Mesenchymal stem cell (in vitro differentiated cells and primary cell): ENCODE results near the gene SUPT20HL2.

Experiments used
- DNase-seq: peaks from one replicate; pipeline ENCODE4 v3.0.0-alpha.2; 2013
- H2AFZ ChIP-seq: one replicate; pipeline ENCODE4 v1.6.1; 2013; ENCODE audit warnings: low read depth, mild to moderate bottlenecking, control low read depth, inconsistent platforms, low read length, moderate library complexity
- H2AK5ac ChIP-seq: 2 replicates; pipeline ENCODE4 v1.6.1; 2013; ENCODE audit warnings: low read length, moderate library complexity, mild to moderate bottlenecking, inconsistent platforms; ENCODE audit not compliant: severe bottlenecking
- H2BK120ac ChIP-seq: one replicate; pipeline ENCODE4 v1.6.1; 2013; ENCODE audit warnings: low read depth, mild to moderate bottlenecking, inconsistent platforms, low read length, moderate library complexity
- H2BK12ac ChIP-seq, 2 experiments: one replicate each; pipeline ENCODE4 v1.6.1; 2013; ENCODE audit warnings: inconsistent platforms in 2 of 2, low read length in 2 of 2, mild to moderate bottlenecking in 2 of 2, moderate library complexity in 2 of 2, control low read depth in 1 of 2
- H2BK15ac ChIP-seq: one replicate; pipeline ENCODE4 v1.6.1; 2013; ENCODE audit warnings: mild to moderate bottlenecking, low read depth, inconsistent platforms; ENCODE audit not compliant: poor library complexity, severe bottlenecking
- H2BK5ac ChIP-seq: 2 replicates; pipeline ENCODE4 v1.6.1; 2013; ENCODE audit warnings: low read depth, mild to moderate bottlenecking, low read length, control low read depth, inconsistent platforms; ENCODE audit not compliant: poor library complexity, severe bottlenecking
- H3K14ac ChIP-seq, 2 experiments: one replicate each; pipeline ENCODE4 v1.6.1; 2013; ENCODE audit warnings: inconsistent platforms in 2 of 2, low read length in 2 of 2, control low read depth in 1 of 2, mild to moderate bottlenecking in 1 of 2, moderate library complexity in 1 of 2
- H3K18ac ChIP-seq, 2 experiments: one replicate each; pipeline ENCODE4 v1.6.1; 2013; ENCODE audit warnings: inconsistent platforms in 2 of 2, low read length in 2 of 2, control low read depth in 1 of 2, low read depth in 1 of 2, mild to moderate bottlenecking in 1 of 2
- H3K23ac ChIP-seq, 2 experiments: one replicate each; pipeline ENCODE4 v1.6.1; 2013; ENCODE audit warnings: inconsistent platforms in 2 of 2, low read length in 2 of 2, mild to moderate bottlenecking in 2 of 2, moderate library complexity in 2 of 2, control low read depth in 1 of 2
- H3K27ac ChIP-seq: 2 replicates; pipeline ENCODE4 v1.5.1; 2013; ENCODE audit warnings: mild to moderate bottlenecking, moderate library complexity, low read length, control low read depth, inconsistent platforms; ENCODE audit not compliant: poor library complexity, severe bottlenecking
- H3K27me3 ChIP-seq, 2 experiments: 2 replicates each; pipeline versions ENCODE4 v1.6.1 to v1.7.0; 2013; ENCODE audit warnings: low read length in 2 of 2, mild to moderate bottlenecking in 2 of 2, moderate library complexity in 2 of 2, control low read depth in 1 of 2, inconsistent platforms in 1 of 2; ENCODE audit not compliant: control insufficient read depth in 1 of 2, insufficient read depth in 1 of 2
- H3K36me3 ChIP-seq, 2 experiments: 2 replicates each; pipeline versions ENCODE4 v1.6.1 to v1.7.0; 2013; ENCODE audit warnings: low read length in 2 of 2, control low read depth in 1 of 2, inconsistent platforms in 1 of 2, low read depth in 1 of 2, mild to moderate bottlenecking in 1 of 2; ENCODE audit not compliant: insufficient read depth in 2 of 2, control insufficient read depth in 1 of 2
- H3K4ac ChIP-seq, 2 experiments: one replicate each; pipeline ENCODE4 v1.6.1; 2013; ENCODE audit warnings: inconsistent platforms in 2 of 2, low read length in 2 of 2, mild to moderate bottlenecking in 2 of 2, moderate library complexity in 2 of 2, control low read depth in 1 of 2, low read depth in 1 of 2
- H3K4me1 ChIP-seq: 2 replicates; pipeline ENCODE4 v1.6.1; 2013; ENCODE audit warnings: low read depth, low read length, control low read depth; ENCODE audit not compliant: control insufficient read depth, insufficient read depth
- H3K4me2 ChIP-seq: 2 replicates; pipeline ENCODE4 v1.6.1; 2013; ENCODE audit warnings: low read length, mild to moderate bottlenecking, inconsistent platforms; ENCODE audit not compliant: poor library complexity, severe bottlenecking
- H3K4me3 ChIP-seq, 2 experiments: 2 replicates each; pipeline versions ENCODE4 v1.5.1 to v1.7.0; 2013; ENCODE audit warnings: low read length in 2 of 2, mild to moderate bottlenecking in 2 of 2, control low read depth in 1 of 2, low read depth in 1 of 2; ENCODE audit not compliant: insufficient read depth in 1 of 2
- H3K79me1 ChIP-seq: replicated peaks from 2 replicates; pipeline ENCODE4 v1.6.1; 2013; ENCODE audit warnings: mild to moderate bottlenecking, control low read depth, low read length, inconsistent platforms; ENCODE audit not compliant: poor library complexity, severe bottlenecking
- H3K9ac ChIP-seq: 2 replicates; pipeline ENCODE4 v1.7.0; 2013; ENCODE audit warnings: mild to moderate bottlenecking, low read length, moderate library complexity
- H3K9me3 ChIP-seq: 2 replicates; pipeline ENCODE4 v1.7.0; 2013; ENCODE audit warnings: mild to moderate bottlenecking, low read length; ENCODE audit not compliant: control insufficient read depth
- H4K8ac ChIP-seq: one replicate; pipeline ENCODE4 v1.6.1; 2013; ENCODE audit warnings: inconsistent platforms, mild to moderate bottlenecking, low read length, moderate library complexity
- H4K91ac ChIP-seq: one replicate; pipeline ENCODE4 v1.6.1; 2013; ENCODE audit warnings: mild to moderate bottlenecking, low read length, inconsistent platforms
- WGBS: methylation state at CpG from one replicate; pipeline ENCODE4 v1.1.7; 2013; ENCODE audit warnings: mixed read lengths; 5-methylcytosine and 5-hydroxymethylcytosine counted together

The SUPT20HL2 gene

GRCh38 chrX:24306440-24306839, 7.4 kb downstream of the SUPT20HL2 start:
- Histone ChIP-seq H2BK5ac (no peak overlapping the region), H3K36me3 (no peaks in the 10 kb centered on the region), H3K27me3 (peaks cover 0 to 18% of the 10 kb centered on the region in 2 experiments), H2AK5ac (no peak overlapping the region), H3K23ac (no peak overlapping the region), H2BK120ac (no peak overlapping the region), H2BK12ac (no peak overlapping the region), H3K9me3 (no peaks in the 10 kb centered on the region), H3K4me3 (no peak overlapping the region), H3K4ac (no peak overlapping the region), H3K18ac (no peak overlapping the region), H3K4me1 (no peaks in the 10 kb centered on the region), H4K8ac (no peak overlapping the region), H3K79me1 (no peaks in the 10 kb centered on the region), H3K4me2 (no peak overlapping the region), H3K9ac (no peak overlapping the region), H4K91ac (no peak overlapping the region), H2AFZ (no peak overlapping the region), H3K27ac (no peak overlapping the region), H2BK15ac (no peak overlapping the region), H3K14ac (no peak overlapping the region)
- WGBS: 18% methylated on average over 3 of the region's 6 CpGs
- no peak for DNase-seq

GRCh38 chrX:24305905-24306304, 8.0 kb downstream of the SUPT20HL2 start:
- H3K23ac ChIP-seq: no peak overlapping the region

GRCh38 chrX:24301806-24302205, 12.1 kb downstream of the SUPT20HL2 start:
- Histone ChIP-seq H2BK12ac (no peak overlapping the region), H3K27ac (no peak overlapping the region), H3K18ac (no peak overlapping the region), H2BK120ac (no peak overlapping the region), H3K9me3 (no peaks in the 10 kb centered on the region), H3K23ac (no peak overlapping the region), H3K79me1 (no peaks in the 10 kb centered on the region), H2BK15ac (no peak overlapping the region), H3K36me3 (no peaks in the 10 kb centered on the region), H3K4me3 (no peak overlapping the region), H2BK5ac (no peak overlapping the region), H3K4ac (no peak overlapping the region), H3K4me2 (no peak overlapping the region), H3K14ac (no peak overlapping the region), H2AFZ (no peak overlapping the region), H3K4me1 (peaks cover 2% of the 10 kb centered on the region), H4K8ac (no peak overlapping the region), H4K91ac (no peak overlapping the region), H3K27me3 (peaks cover 0 to 14% of the 10 kb centered on the region in 2 experiments), H3K9ac (no peak overlapping the region), H2AK5ac (no peak overlapping the region)
- DNase-seq: no peak
- no CpG with 5 or more reads among the region's 2 CpGs for WGBS

More at GRCh38 chrX:24305905-24306304, 8.0 kb downstream of the SUPT20HL2 start:
- Histone ChIP-seq H4K8ac (no peak overlapping the region), H2BK12ac (no peak overlapping the region), H3K9me3 (no peaks in the 10 kb centered on the region), H3K4me1 (no peaks in the 10 kb centered on the region), H3K27me3 (peaks cover 0 to 18% of the 10 kb centered on the region in 2 experiments), H3K36me3 (no peaks in the 10 kb centered on the region), H3K18ac (no peak overlapping the region), H2AK5ac (no peak overlapping the region), H2BK15ac (no peak overlapping the region), H3K79me1 (no peaks in the 10 kb centered on the region), H3K4me2 (no peak overlapping the region), H4K91ac (no peak overlapping the region), H3K14ac (no peak overlapping the region), H2AFZ (no peak overlapping the region), H2BK5ac (no peak overlapping the region), H3K4me3 (no peak overlapping the region), H2BK120ac (no peak overlapping the region), H3K27ac (no peak overlapping the region), H3K9ac (no peak overlapping the region), H3K4ac (no peak overlapping the region)
- DNase-seq: no peak
- WGBS: 86% methylated on average over 4 of the region's 7 CpGs

- Histone ChIP-seq H2AFZ (no peak overlapping the region), H4K91ac (no peak overlapping the region), H2BK120ac (no peak overlapping the region), H2BK15ac (no peak overlapping the region), H3K79me1 (no peaks in the 10 kb centered on the region), H2BK12ac (no peak overlapping the region), H3K14ac (no peak overlapping the region), H3K27ac (no peak overlapping the region), H4K8ac (no peak overlapping the region), H3K36me3 (no peaks in the 10 kb centered on the region), H3K4me1 (peaks cover 2% of the 10 kb centered on the region), H3K4me3 (no peak overlapping the region), H3K18ac (no peak overlapping the region), H3K4me2 (no peak overlapping the region), H3K4ac (no peak overlapping the region), H3K9ac (no peak overlapping the region), H2BK5ac (no peak overlapping the region), H3K23ac (no peak overlapping the region), H3K27me3 (peaks cover 0 to 15% of the 10 kb centered on the region in 2 experiments), H3K9me3 (no peaks in the 10 kb centered on the region), H2AK5ac (no peak overlapping the region)
- 83% methylated on average over 1 of the region's 1 CpG for WGBS
- no peak for DNase-seq
Measured at GRCh38 chrX:24301060-24301459, 12.8 kb downstream of the SUPT20HL2 start.
